Measurements from ENCODE around the gene MAFG. TPM values are rescaled to one million over a fixed set of nuclear protein-coding genes. Genes with fewer than 3 reads are reported as not detected.

The MAFG gene
- total RNA-seq, 1 donor = 32.6 TPM

- peak overlapping the region; percentile 16 for H3K4me2 ChIP-seq (ENCODE audit: insufficient read depth, low read length)
- no peaks in the 10 kb centered on the region for H3K9me3 ChIP-seq (ENCODE audit: low read depth, low read length)
- H3K27ac ChIP-seq (ENCODE audit: low read depth, low read length) = peak overlapping the region; percentile 39
- H3K79me2 ChIP-seq (ENCODE audit: insufficient read depth, low read length) = peaks cover 41% of the 10 kb centered on the region
- no peak overlapping the region for H2AFZ ChIP-seq (ENCODE audit: low read length)
- H3K27me3 ChIP-seq (ENCODE audit: insufficient read depth, low read length) = no peaks in the 10 kb centered on the region
- H4K20me1 ChIP-seq (ENCODE audit: insufficient read depth, low read length) = peaks cover 15% of the 10 kb centered on the region
- TF ChIP-seq CTCF (IDR thresholded peaks at IDR 0.05; ENCODE audit: extremely low read depth, low read depth, low read length) = no peak
- H3K36me3 ChIP-seq (ENCODE audit: insufficient read depth, low read length) = peaks cover 57% of the 10 kb centered on the region
- peak; percentile 97 for DNase-seq (ENCODE audit: insufficient read length, low spot score, missing footprints)
- H3K4me1 ChIP-seq (ENCODE audit: insufficient read depth, low read length) = peaks cover 28% of the 10 kb centered on the region
- no peak overlapping the region for H3K4me3 ChIP-seq (ENCODE audit: insufficient read depth, low read length)
Observed at GRCh38 chr17:81884520-81884919, 43.0 kb downstream of the MAFG start.

- peak; percentile 50 for DNase-seq (ENCODE audit: insufficient read length, low spot score, missing footprints)
- no peak overlapping the region for H3K4me2 ChIP-seq (ENCODE audit: insufficient read depth, low read length)
- H3K27me3 ChIP-seq (ENCODE audit: insufficient read depth, low read length) = no peaks in the 10 kb centered on the region
- no peak for TF ChIP-seq CTCF (IDR thresholded peaks at IDR 0.05; ENCODE audit: extremely low read depth, low read depth, low read length)
- H4K20me1 ChIP-seq (ENCODE audit: insufficient read depth, low read length) = no peaks in the 10 kb centered on the region
- H2AFZ ChIP-seq (ENCODE audit: low read length) = no peak overlapping the region
- H3K36me3 ChIP-seq (ENCODE audit: insufficient read depth, low read length) = peaks cover 41% of the 10 kb centered on the region
- H3K79me2 ChIP-seq (ENCODE audit: insufficient read depth, low read length) = peaks cover 7% of the 10 kb centered on the region
- no peak overlapping the region for H3K4me3 ChIP-seq (ENCODE audit: insufficient read depth, low read length)
- H3K27ac ChIP-seq (ENCODE audit: low read depth, low read length) = no peak overlapping the region
- no peaks in the 10 kb centered on the region for H3K9me3 ChIP-seq (ENCODE audit: low read depth, low read length)
- peaks cover under 1% of the 10 kb centered on the region for H3K4me1 ChIP-seq (ENCODE audit: insufficient read depth, low read length)
Observed at GRCh38 chr17:81879121-81879520, 48.4 kb downstream of the MAFG start.

GRCh38 chr17:81878294-81878693, 49.2 kb downstream of the MAFG start:
- no peaks in the 10 kb centered on the region for H3K4me1 ChIP-seq (ENCODE audit: insufficient read depth, low read length)
- H3K79me2 ChIP-seq (ENCODE audit: insufficient read depth, low read length) = peaks cover 7% of the 10 kb centered on the region
- H2AFZ ChIP-seq (ENCODE audit: low read length) = no peak overlapping the region
- H3K27me3 ChIP-seq (ENCODE audit: insufficient read depth, low read length) = no peaks in the 10 kb centered on the region
- peaks cover 41% of the 10 kb centered on the region for H3K36me3 ChIP-seq (ENCODE audit: insufficient read depth, low read length)
- no peaks in the 10 kb centered on the region for H4K20me1 ChIP-seq (ENCODE audit: insufficient read depth, low read length)
- H3K4me2 ChIP-seq (ENCODE audit: insufficient read depth, low read length) = no peak overlapping the region
- no peaks in the 10 kb centered on the region for H3K9me3 ChIP-seq (ENCODE audit: low read depth, low read length)
- TF ChIP-seq CTCF (IDR thresholded peaks at IDR 0.05; ENCODE audit: extremely low read depth, low read depth, low read length) = no peak
- no peak overlapping the region for H3K4me3 ChIP-seq (ENCODE audit: insufficient read depth, low read length)
- H3K27ac ChIP-seq (ENCODE audit: low read depth, low read length) = no peak overlapping the region
- DNase-seq (ENCODE audit: insufficient read length, low spot score, missing footprints) = peak; percentile 26

GRCh38 chr17:81877569-81877968, 50.0 kb downstream of the MAFG start:
- Histone ChIP-seq H3K9me3 (ENCODE audit: low read depth, low read length) (no peaks in the 10 kb centered on the region), H3K4me3 (ENCODE audit: insufficient read depth, low read length) (no peak overlapping the region), H3K36me3 (ENCODE audit: insufficient read depth, low read length) (peaks cover 39% of the 10 kb centered on the region), H3K27ac (ENCODE audit: low read depth, low read length) (no peak overlapping the region), H3K79me2 (ENCODE audit: insufficient read depth, low read length) (peaks cover 7% of the 10 kb centered on the region), H3K27me3 (ENCODE audit: insufficient read depth, low read length) (no peaks in the 10 kb centered on the region), H3K4me1 (ENCODE audit: insufficient read depth, low read length) (no peaks in the 10 kb centered on the region), H3K4me2 (ENCODE audit: insufficient read depth, low read length) (no peak overlapping the region), H2AFZ (ENCODE audit: low read length) (no peak overlapping the region), H4K20me1 (ENCODE audit: insufficient read depth, low read length) (no peaks in the 10 kb centered on the region)
- DNase-seq (ENCODE audit: insufficient read length, low spot score, missing footprints) = no peak
- no peak for TF ChIP-seq CTCF (IDR thresholded peaks at IDR 0.05; ENCODE audit: extremely low read depth, low read depth, low read length)
